ENCODE data around the gene SEC24D.

DNA sequence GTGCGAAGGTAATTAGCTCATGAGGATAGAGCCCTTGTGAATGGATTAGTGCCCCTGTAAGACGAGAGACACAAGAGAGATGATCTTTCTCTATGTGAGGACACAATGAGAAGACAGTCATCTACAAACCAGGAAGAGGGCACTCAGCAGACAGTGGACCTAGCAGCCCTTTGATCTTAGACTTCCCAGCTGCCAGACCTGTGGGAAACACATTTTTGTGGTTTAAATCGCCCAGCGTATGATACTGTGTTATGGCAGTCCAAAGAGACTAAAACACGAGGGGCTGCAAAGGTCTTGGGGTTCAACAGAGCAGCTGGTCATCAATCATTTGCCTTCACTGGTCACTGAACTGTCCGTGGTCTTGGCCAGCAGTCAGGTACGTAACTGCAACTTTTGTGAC, 43.5 kb upstream of the SEC24D start:
- TF ChIP-seq, protein P1, sequence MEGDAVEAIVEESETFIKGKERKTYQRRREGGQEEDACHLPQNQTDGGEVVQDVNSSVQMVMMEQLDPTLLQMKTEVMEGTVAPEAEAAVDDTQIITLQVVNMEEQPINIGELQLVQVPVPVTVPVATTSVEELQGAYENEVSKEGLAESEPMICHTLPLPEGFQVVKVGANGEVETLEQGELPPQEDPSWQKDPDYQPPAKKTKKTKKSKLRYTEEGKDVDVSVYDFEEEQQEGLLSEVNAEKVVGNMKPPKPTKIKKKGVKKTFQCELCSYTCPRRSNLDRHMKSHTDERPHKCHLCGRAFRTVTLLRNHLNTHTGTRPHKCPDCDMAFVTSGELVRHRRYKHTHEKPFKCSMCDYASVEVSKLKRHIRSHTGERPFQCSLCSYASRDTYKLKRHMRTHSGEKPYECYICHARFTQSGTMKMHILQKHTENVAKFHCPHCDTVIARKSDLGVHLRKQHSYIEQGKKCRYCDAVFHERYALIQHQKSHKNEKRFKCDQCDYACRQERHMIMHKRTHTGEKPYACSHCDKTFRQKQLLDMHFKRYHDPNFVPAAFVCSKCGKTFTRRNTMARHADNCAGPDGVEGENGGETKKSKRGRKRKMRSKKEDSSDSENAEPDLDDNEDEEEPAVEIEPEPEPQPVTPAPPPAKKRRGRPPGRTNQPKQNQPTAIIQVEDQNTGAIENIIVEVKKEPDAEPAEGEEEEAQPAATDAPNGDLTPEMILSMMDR (IDR thresholded peaks at IDR 0.05; ENCODE audit: low read depth, low read length, poor library complexity, severe bottlenecking) = no peak
- TF ChIP-seq EZH2phosphoT487 (IDR thresholded peaks at IDR 0.05; ENCODE audit: borderline replicate concordance, low read length) = no peak

All from DOHH2 (cell line).